ENCODE results near the gene GLT1D1. TPM values are rescaled to one million over a fixed set of nuclear protein-coding genes. Genes with fewer than 3 reads are reported as not detected.

GLT1D1 gene
- polyA plus RNA-seq, 1 donor: 2.1 TPM

DNA sequence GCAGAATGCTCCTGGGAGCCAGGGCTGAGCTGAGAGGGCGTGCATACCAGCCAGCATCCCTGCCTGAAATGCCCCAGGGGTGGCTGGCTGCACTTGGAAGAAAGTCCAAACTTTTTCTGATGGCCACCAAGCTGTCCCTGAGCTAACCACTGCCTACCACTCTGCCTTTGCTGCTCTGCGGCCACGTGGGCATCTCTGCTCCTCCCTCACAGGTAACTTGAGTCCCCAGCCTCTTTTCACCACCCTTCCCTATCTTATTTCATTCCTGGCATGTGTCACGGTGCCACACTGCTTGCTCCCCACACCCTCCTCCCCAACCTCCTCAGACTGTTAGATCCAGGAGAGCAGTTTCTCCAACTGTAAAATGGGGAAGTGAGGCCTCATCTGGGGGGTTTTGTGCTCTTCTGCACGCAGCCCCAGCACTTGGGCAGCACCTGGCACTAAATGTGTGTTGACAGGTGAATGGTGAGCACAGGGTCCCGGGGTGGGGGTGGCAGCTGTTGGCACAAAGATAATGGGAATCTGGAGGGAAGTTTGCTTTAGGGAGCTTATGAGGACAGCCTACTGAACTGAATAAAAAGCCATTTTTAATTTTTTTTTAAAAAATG lies 113.0 kb downstream of the GLT1D1 start:
- DNase-seq: no peak

DNA sequence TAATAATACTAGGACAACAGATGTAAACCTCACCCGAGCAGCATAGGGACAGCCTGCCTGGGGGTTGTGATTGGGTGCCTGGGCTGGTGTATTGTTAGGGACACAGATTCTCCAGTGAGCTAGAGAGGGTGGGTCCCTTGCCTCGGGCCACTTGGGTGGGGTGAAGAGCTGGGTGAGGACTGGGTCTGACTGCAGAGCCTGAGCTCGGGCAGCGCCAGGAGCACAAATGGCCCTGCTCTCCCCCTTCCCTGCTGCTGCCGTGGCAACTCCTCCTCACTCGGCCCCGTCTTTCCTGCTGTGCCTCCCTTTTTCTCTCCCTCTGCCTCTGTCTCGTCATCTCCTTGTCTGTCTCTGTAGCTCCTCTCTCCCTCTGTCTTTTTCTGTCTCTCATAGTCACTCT lies 115.4 kb downstream of the GLT1D1 start:
- no peak for DNase-seq

DNA sequence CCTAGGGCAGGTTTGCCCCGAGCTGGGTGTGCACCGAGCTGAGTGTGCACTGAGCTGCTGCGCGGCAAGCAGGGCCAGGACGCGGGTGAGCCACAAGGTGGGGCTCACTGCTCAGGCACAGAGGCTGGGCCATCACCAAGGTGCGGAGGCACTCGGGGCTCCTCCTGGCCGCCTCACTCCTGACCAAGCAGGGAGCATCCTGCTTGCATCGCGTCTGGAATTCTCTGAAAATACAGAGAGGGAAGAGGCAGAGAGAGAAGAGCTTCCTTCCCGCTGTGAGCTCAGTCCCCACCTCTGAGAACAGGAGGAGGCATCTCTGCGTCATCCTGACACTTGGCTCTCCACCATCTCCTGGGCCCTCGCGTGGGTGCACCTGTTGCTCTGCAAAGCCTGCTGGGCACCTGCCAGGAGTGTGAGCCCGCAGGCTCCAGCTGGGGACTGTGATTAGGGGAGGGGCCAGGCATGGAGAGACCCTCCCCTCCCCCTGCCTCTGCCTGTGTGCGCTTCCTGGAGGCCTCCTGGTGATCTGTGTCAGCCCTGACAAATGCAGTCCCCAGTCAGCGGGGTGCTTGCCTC lies 116.3 kb downstream of the GLT1D1 start:
- DNase-seq: no peak

DNA sequence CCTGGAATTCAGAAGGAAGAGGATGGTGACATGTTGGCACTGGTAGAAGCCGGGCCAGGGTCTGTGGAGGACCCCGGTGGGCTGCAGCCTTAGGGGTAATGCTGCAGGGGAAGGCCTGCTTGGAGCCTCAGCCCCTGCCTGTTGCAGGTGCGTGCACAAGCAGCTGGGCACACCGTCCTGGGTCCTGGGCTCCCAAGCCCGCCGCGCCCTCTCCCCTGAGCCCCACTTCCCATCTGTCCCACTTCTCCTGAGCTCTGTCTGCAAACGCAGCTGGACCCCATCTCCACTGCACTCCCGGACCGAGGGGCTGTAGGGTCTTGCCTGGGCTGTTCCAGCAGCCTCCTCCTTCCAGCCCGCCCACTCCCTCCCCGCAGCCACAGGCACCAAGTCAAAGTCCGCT lies 116.8 kb downstream of the GLT1D1 start:
- DNase-seq: no peak

DNA sequence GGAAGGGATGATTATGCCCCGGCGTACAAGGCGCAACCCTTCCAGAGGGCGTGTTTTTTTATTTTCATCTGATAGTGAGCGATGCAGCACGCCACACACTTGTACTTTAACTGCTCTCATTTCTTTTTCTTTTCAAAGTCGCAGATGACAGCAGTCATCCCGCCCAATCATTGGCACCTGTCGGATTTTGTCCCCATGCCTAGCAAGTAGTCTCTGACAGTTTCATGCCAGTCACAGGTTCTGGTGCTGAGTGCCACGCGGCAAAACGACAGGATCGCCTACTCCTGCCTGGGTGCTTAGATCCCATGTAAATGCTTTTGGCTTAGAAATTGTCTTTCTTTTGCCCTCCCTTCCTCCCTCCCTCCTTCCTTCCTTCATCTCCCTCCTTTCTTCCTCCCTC lies 117.7 kb downstream of the GLT1D1 start:
- no peak for DNase-seq

DNA sequence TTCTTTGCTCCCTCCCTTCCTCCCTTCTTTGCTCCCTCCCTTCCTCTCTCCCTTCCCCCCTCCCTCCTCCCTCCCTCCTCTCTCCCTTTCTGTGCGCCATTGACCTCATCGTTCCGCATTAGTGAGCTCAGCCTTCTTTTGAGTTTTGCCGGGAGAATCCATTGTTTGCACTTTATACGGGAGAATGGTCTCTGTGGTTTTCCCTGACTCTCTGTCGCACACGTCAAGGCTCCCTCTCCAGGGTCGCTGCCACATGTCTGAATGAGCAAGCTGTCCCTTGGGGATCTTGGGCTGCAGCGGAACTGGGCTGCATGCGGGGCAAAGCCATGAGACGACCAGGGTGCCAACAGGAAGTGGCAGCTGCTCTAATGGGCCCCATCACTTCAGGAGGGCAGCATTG lies 118.5 kb downstream of the GLT1D1 start:
- no peak for DNase-seq

DNA sequence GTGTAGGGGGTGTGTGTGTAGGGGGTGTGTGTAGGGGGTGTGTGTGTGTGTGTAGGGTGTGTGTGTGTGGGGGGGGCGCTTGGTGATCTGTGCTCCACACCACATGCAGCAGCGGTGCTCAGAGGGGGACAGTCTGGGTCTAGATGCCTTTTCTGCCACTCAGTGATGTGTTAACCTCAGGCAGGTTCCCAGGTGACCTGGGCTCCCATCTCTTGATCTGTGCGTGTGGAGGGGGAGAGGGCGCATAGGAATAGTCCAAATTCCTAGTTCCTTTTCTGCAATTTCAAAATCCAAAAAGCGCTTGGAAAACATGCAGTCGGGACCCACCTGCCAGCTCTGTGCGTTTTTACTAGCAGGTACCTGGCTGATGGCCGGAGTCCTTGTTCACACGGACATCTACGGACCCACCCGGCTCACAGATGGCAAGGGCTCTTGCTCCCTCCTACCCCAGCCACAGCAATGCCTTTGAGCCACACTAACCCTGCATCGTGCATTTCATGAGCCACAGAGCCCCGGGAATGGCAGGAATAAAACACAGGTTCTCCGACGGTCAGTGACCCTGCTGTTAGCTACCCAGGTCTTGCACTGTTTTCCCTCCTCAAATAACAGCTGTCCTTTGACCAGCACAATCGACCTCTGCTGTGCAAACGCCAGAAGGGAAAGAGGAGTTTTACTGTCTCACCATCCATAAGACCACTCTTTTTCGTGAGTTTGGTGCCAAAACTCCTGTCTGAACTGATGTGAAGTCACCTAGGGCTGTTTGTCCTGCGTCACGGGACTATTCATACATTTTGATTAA lies 120.8 kb downstream of the GLT1D1 start:
- no peak for DNase-seq

DNA sequence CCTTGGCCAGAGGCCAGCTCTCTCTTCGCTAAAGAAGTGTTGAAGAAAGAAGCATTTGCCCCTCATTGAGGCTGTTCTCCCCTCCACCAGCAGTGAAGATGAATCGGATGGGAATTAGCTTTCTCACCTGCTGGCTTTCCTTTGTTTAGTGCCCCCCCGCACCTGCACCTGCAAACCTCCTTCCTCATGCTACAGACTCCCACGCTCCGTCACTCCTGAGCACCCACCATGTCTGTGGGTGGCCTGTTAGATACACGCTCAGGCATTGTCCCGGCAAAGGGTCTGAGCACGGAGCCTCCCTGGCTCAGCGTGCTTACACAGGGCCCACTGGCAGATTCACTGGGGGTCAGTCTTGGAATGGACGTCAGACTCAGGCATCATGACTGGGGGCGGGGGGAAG lies 121.6 kb downstream of the GLT1D1 start:
- DNase-seq: no peak

DNA sequence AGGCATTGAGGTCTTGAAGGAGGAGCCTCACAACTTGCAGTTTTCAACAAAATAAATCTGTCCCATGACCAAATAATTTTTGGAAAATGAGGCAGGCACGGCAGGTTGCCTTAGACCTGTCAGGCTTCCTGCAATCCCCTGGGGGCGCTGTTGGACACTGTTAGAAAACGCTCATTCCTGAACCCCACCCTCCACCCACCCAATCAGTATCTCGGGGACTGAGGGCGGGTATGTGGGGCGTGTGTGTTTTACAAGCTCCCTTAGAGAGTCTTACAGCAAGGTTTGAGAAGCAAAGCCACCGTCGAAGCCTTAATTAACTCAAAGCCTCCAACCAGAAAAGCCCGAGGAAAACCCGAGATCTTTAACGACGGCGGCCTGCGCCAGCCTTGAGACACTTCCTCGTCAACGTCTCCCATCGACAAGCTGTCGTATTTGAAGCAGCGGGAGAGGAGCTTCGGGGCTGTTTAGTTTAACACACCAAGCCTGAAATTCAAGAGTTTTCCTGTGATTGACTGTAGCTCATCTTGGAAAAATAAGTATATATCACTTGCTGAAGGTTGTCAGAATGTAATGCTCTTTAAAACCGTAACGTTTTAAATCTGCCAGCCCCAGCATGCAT lies 123.0 kb downstream of the GLT1D1 start:
- DNase-seq: no peak

DNA sequence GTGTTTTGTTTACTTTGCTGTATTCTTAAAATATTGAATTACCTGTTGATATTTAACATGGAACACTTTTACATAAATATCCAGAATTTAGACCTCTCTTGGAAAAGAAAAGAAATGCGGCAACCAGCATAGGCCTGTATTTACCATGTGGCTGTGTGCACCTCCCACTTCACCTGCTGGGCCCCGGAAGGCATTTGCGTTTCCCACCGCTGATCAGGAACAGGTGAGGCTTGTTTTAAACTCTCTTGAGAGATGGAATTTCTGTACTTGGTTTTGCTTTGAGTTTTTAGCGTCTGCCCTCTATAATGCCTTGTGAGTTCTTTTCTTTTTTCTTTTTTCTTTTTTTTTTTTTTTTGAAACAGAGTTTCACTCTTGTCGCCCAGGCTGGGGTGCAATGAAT lies 124.2 kb downstream of the GLT1D1 start:
- no peak for DNase-seq

DNA sequence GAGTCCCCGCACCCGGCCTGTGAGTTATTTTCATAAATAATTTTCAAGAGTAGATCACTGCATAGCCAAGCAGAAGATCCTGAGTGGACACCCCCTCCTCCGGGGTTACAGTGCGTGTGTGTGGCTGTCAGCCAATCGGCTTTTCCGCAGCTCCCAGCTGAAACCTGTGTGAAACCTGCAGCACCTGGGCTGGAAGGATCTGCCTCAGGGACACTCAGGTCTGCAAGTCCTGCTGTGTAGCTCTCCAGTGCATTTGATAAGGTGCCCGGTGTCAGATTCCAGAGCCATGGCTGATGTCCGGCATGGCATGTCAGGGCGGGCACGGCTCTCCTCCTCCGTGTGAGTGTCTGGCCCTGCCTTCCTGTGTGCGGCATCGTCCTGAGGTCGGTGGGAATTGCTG lies 124.8 kb downstream of the GLT1D1 start:
- DNase-seq: no peak

DNA sequence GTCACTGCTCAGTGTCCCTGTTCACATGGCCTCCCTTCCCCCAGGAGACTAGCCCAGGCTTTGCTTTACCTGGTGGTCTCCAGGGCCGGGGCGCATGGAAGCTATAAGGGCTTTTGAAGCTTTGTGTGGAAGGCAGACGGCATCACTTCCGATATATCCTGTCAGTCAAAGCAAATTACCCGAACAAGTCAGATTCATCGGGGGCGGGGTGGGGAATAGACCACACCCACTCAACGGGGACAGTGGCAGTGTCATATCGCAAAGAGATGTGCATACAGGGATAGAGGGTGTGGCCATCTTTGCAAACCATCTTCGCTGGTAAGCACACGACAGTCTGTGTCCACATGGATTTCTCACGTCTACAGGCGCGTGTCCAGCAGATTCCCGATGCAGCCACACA lies 127.3 kb downstream of the GLT1D1 start:
- no peak for DNase-seq

DNA sequence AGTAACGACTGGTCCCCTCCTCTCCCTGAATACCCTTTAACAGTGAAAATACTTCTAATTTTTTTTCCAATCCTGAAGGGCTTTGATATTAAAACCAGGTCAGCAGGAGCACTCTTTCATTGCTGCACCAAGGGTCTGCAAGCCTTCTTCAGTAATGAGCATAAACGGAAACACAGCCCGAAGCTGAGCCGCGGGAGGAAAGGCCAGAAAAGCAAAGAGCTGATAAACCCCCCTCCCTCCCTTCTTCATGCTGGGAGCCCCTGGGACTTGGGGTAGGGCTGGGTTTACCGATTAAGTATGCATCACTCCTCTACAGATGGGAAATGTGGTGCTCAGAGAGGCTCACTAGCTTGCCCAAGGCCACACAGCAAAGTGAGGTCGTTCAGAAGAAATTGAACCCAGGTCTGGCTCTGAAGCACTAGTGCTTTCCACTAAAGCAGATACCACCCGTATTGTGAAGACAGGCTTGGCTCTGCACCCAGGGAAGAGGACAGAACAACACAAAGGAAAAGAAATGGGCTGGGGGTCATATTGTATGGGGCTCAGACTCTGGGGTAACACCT lies 128.8 kb downstream of the GLT1D1 start:
- DNase-seq: no peak

DNA sequence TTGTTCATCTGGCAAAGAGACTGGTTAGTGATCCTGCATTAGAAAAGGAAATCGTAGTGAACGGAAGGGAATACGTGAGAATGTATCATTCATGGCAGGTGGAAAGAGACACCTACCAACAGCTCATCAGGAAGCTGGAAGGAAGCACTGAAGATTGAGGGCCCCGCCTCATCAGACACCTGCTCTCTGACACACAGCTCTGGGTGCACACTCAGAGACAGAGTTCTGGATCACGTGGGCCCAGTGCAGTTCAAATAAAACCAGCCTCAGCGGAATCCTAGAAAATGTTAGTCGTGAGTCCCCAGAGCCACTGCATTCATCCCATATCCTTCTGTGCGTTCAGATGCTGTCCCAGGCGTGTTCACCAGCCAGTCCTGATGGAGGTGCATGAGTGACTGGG lies 129.7 kb downstream of the GLT1D1 start:
- DNase-seq: no peak

DNA sequence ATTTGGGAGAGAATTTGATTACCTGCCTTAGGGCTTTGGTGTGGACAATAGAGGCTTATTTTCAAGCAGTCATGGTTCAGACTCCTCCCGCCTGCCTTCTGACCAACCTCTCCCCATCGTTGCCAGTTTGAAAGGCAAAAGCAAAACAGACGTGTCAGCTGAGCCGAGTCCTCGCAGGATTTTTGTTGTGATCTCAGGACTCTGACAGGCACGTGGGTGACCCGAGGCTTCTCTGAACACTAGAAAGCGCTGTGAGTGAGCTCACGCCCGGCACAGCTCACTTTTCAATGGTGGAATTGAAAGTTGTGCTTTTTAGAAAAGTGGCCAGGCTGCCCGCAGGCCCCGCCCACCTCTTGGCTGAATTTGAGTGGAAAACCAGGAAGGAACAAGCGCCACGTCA lies 130.1 kb downstream of the GLT1D1 start:
- DNase-seq: no peak

DNA sequence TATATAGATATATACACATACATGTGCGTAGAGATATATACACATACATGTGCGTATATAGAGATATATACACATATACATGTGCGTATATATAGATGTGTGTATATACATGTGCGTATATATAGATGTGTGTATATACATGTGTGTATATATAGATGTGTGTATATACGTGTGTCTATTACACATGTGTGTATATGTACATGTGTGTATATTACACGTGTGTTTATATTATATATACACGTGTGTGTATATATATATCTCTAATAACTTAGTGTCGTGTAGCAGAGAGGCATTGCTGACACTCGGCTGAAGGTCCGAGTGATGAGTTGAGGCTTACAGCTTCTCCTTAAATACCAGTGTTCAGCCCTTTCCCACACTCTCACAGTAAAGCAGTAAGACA lies 133.7 kb downstream of the GLT1D1 start:
- no peak for DNase-seq

DNA sequence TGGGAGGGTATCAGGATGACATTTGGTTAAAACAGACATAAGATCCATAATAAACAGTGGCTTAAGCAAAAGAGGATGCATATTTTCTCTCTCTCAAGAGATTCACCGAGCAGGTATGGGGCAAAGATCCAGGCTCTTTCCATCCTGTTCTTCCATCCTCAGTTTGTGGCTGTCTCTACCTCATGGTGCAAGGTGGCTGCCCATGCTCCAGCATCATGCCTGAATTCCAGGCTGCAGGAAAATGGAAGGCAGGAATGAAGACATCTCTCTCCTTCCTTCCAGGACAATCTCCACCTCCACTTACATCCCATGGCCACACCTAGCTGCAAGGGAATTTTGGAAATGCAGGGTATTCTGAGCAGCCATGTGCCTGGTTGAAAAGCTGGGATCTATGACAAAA lies 136.0 kb downstream of the GLT1D1 start:
- DNase-seq: no peak

DNA sequence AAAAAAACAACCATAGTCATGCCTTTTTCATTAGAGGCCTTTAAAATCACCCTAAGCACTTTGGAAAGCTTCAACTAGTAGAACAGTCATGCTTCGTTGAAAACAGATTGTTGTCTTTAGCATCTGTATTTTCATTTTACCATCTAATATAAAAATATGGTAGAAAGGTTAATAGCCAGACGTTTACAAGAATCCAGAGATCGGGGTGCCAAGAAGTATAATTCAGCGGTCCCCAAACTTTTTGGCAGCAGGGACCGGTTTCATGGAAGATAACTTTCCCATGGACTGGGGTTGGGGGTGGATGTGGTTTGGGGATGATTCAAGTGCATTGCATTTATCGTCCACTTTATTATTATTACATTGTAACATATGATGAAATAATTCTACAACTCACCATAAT lies 138.4 kb downstream of the GLT1D1 start:
- no peak for DNase-seq

DNA sequence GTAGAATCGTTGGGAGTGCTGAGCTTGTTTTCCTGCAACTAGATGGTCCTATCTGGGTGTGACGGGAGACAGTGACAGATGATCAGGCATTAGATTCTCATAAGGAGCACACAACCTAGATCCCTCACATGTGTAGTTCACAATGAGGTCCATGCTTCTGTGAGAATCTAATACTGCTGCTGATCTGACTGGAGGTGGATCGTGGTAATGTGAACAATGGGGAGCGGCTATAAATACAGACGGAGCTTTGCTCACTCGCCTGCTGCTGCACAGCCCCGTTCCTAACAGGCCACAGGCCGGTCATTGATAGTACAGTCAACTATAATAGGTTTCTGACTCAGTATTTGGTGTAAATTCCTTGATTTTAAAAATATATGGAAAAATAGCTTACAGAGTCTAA lies 138.8 kb downstream of the GLT1D1 start:
- no peak for DNase-seq

DNA sequence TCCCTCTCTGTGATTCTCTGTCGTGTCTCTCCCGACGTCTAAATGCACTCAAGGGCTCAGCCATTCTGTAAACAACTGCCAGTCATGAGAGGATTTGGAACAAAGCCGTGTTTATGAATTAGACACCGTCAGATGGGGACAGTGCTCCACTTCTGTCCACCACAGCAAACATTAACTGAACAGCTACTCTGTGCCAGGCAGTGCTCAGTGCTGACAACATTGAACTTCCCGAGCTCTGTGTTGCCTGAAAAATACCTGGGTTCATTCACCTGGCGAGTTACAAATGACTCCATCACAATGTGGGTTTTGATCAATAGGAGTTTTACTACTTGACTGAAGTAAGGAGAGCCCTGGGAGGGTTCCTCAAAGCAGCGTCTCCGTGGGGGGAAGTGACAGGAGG lies 139.3 kb downstream of the GLT1D1 start:
- DNase-seq: no peak

DNA sequence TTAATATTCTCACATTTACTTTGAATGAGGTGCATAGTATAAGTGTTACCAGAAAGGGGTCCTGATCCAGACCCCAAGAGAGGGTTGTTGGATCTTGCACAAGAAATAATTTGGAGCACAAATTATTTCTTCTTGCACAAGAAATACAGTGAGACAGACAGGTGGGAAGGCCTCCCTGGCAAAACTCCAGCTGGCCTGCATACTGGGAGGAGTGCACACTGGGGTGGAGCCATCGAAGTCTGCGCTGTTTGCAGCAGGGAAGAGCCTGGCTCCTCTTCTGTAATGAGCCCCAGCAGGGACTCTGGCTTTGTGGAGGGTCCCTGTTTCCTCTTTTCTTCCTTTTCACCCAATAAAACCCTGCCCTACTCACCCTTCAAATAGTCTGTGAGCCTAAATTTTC lies 141.6 kb downstream of the GLT1D1 start:
- no peak for DNase-seq

DNA sequence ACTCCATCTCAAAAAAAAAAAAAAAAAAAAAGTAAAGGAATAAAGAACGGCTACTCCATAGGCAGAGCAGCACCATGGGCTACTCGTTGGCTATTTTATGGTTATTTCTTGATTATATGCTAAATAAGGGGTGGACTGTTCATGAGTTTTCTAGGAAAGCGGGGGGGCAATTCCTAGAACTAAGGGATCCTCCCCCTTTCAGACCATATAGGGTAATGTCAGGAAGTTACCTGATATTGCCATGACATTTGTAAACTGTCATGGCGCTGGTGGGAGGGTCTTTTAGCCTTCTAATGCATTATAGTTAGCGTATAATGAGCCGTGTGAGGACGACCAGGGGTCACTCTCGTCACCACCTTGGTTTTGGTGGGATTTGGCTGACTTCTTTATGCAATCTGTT lies 142.3 kb downstream of the GLT1D1 start:
- no peak for DNase-seq

DNA sequence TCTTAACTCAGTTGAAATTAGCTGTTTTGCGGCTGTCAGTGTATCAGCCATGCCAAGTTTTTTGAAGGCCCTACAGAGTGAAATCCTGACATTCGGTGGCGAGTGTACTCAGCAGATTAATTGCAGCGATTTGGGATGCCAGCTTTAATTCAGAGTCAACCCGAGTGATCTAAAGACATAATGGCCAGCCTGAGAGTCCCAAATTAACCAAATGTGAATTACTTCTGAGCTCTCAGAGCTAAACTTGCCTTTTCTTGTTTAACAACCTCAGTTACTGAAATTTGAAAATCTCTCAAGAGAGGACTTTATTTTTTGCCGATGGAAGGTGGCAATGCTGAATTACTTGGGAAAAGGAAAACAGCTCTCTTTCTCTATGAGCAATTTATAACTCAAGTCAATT lies 148.5 kb downstream of the GLT1D1 start:
- no peak for DNase-seq
